Activated CD4-positive, alpha-beta T cell treated with anti-CD3 and anti-CD28 coated beads, Interleukin-2, Interleukin-6, amounts not matched to agents 100 ng/mL and 50 ng/mL, durations not matched to agents 16 hours and 8 hours (primary cell): ENCODE results near the gene APMAP.

Experiments
- DNase-seq: peaks from one replicate; pipeline ENCODE4 v3.0.0-alpha.2; 2020

The APMAP gene

GRCh38 chr20:24986436-24987015, 6.0 kb downstream of the APMAP start:
- DNase-seq = no peak

- DNase-seq = no peak
Measured at GRCh38 chr20:24985802-24986201, 6.7 kb downstream of the APMAP start.

- no peak for DNase-seq
Measured at GRCh38 chr20:24984961-24985640, 7.5 kb downstream of the APMAP start.

DNA sequence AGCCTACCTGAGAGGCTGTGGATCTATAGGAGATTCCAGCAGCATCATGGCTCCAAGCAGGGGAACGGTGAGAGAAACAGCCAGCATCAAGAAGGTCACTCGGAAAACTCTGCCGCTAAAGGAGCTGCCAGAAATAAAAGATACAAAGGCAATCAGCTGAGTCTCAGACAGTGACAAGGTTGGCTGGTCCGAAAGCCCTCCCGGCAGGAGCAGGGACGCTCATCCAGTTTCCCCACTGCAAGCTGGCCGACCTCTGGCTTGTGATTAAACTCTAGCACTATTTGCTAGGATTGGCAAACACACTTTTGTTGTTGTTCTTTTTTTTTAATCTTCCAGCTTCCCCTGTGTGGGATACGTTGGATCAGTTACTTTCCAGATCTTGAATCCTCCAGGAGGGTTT, 8.7 kb downstream of the APMAP start:
- DNase-seq = no peak

DNA sequence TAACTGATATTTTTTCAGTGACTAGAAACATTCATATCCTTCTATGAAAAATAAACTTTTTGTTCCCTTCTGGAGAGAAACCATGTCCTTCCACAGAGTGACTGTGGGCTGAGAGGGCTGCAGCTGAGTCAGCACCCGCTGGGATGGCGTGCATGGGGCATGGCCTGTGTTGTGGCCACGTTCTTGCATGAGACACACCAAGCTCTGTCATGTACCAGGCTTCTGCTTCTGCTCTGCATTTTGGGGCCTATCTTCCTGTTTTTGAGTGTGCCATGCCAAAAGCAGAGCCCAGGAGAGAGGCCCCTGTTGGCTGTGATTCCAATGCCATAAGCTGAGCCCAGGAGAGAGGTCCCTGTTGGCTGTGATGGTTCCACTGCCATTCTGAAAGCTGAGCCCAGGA, 10.8 kb downstream of the APMAP start:
- no peak for DNase-seq

DNA sequence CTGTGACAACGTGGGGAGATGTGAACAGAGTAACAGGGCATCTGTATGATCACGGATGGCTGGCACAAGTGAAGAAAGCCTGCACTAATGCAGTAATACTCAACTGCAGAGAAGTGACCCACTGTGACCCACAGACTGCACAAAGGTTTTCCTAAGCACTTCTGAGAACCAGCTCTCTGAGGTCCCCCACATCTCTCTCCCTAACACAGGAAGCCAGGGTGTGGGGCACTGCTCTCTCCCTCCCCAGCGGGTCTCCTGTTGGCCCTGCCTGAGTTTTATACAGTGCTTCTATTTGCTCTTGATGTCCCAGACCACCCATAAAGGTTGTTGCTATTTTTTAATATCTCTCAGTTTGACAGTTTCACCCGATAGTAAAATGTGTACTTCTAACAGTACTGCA, 11.3 kb downstream of the APMAP start:
- DNase-seq = no peak

DNA sequence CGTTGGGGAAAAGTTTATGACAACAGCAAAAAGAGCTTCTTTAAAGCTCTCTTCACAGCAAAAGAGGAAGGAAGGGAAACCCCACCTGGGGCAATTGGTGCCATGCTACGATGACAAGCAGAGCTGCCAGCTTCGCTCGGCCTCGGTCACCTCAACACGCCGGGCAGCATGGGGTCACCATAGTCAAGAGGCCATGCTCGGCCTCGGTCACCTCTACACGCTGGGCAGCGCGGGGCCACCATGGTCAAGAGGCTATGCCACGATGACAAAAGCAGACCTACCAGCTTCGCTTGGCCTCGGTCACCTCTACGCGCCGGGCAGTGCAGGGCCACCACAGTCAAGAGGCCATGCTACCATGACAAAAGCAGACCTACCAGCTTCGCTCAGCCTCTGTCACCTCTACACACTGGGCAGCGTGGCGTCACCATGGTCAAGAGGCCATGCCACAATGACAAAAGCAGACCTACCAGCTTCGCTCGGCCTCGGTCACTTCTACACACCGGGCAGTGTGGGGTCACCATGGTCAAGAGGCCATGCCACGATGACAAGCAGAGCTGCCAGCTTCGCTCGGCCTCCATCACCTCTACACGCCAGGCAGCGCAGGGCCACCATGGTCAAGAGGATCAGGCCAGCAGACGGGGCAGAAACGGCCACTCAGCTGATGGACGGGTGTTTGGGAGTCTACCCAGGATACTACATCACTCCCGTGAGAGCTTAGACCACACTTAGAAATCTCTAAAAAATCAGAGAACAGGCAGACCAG, 12.1 kb downstream of the APMAP start:
- DNase-seq = no peak

DNA sequence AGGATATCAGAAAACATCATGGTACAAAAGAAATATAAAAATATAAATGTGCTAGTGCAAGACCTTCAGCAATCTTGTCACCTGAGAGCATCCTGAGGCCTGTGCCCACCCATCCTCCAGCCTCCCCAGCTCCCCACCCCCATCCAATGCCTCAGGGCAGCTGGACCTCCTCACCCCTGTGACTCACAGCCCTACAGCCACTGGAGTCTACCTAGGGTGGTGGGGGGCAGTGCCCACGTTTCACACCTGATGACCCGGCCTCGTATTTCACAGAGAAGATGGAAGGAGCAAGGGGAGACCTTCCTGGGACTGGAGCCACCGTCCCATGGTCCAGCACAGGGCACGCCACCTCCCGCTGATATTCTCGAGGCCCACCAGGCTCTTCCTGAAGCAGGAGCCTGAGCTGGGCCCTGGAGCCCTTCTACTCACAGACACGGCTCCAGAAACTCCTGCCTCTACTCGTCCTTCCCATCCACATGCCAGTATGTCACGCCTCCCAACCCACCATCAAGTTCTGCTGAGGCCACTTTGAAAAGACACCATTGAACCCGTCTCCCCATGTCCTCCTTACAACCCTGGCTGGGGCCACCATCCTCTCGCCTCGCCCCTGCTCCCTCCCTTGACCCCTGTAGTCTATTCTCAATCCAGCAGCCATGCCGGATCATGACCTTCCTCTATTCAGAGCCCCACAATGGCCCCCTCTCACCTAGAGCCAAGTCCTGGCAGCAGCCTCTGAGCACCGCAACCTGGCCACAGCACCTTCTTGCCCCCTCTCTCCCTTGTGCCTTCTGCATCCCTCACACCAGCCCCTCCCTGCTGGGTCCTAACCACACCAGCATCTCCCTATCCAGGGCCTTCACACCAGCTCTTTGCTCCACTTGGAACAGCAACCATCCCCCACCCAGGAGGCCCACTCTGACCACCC, 13.3 kb downstream of the APMAP start:
- DNase-seq = no peak

DNA sequence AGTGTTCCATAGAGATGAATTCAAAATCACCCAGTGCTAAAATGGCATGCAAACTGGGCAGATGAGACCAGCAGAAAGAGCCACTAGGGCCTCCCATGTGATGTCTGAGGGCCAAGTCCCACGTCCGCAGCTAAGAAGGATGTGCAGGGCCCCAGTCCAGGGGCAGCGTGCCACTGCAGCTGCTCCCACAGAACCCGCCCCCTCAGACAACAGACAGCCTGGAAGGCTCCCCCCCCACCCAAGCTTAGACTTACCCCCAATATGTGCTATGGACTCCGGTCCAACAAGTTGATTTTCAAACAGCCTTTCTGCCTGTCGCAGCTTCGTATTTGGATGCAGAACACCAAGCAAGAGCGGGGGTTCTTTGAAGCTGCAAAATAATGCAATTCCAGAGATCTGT, 14.0 kb downstream of the APMAP start:
- no peak for DNase-seq

- no peak for DNase-seq
Measured at GRCh38 chr20:24977797-24978196, 14.8 kb downstream of the APMAP start.

DNA sequence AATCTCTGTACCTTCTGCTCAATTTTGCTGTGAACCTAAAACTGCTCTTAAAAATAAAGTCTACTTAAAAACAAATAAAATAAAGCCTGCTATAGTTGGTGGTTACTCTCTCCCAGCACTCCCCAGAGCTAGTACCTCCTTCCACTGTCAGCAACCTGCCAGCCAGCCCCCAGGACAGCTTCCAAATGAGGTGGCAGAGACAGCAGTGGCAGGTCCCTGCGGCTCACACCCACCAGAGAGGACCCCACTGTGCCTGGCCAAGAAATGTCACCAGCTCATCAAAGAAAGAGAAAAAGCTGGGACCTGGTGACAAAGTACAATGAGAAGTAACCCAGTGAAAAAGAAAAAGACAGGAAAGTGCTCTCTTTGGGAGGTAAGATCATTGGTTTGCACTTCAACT, 15.2 kb downstream of the APMAP start:
- DNase-seq = no peak

GRCh38 chr20:24972341-24972740, 20.2 kb downstream of the APMAP start:
- DNase-seq = no peak

DNA sequence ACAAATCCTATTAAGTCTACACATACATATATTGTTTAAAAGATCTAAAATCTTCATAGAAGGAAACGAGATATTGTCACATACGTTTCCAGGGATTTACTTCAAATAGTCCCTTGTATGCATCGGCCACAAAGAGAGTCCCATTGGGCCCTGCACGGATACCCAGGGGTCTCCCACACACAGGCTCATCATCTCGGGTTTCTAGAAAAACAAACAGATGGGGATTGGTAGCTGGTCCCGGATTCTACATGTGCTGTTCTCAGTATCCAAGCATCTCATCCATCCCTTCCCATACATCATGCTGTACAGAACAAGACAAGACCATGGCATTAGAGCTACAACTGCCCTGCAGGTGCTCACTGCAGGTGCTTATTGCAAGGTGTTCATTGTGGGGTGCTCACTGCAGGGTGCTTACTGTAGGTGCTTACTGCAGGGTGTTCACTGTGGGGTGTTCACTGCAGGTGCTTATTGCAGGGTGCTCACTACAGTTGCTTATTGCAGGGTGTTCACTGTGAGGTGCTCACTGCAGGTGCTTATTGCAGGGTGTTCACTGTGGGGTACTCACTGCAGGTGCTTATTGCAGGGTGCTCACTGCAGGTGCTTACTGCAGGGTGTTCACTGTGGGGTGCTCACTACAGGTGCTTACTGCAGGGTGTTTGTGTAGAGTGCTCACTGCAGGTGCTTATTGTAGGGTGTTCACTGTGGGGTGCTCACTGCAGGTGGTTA, 21.0 kb downstream of the APMAP start:
- DNase-seq = no peak

DNA sequence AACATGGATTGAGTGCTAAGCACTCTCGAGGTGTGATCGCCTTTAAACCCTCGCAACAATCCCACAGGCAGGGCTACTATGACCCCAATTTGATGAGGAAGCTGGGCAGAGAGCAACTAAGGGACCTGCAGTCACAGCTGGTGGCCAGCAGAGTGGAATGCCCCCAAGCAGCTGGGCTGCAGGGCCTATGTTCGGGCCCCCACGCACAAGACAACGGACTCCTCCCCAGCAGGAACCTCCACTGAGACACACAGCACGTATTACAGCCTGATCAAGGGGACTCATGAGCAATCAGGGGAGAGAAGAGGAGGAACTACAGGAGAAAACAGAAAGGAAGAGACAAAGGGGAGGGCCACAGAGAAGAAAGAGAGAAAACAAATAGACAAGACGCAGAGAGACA, 21.8 kb downstream of the APMAP start:
- no peak for DNase-seq

GRCh38 chr20:24970030-24970553, 22.5 kb downstream of the APMAP start:
- DNase-seq = no peak

- DNase-seq = no peak
Measured at GRCh38 chr20:24969186-24970029, 23.1 kb downstream of the APMAP start.

- no peak for DNase-seq
Measured at GRCh38 chr20:24968278-24968800, 24.2 kb downstream of the APMAP start.

- no peak for DNase-seq
Measured at GRCh38 chr20:24966317-24967012, 26.1 kb downstream of the APMAP start.

- DNase-seq = no peak
Measured at GRCh38 chr20:24965065-24965919, 27.3 kb downstream of the APMAP start.
